Karpas-422 (cell line): ENCODE data around the gene FGF18. TPM values are rescaled to one million over a fixed set of nuclear protein-coding genes. Genes with fewer than 3 reads are reported as not detected.
"Not testable (repeated sequence)": the region's sequence is repeated elsewhere in the genome, so short reads cannot be mapped to it uniquely, and the experiment has no call there.

Experiments used
- DNase-seq: peaks from one replicate; pipeline ENCODE4 v3.0.0-alpha.2; 2015
- H2AFZ ChIP-seq: fragments of 200-600 bp; sonication (generic); 2 replicates; pipeline ENCODE4 v1.6.1; 2014; ENCODE audit warnings: antibody characterized with exemption, low read length, mixed read lengths
- H3K27ac ChIP-seq: fragments of 200-600 bp; sonication (generic); 2 replicates; pipeline ENCODE4 v1.5.1; 2014; ENCODE audit warnings: mild to moderate bottlenecking, low read length, moderate library complexity
- H3K27me3 ChIP-seq: fragments of 200-600 bp; sonication (generic); 2 replicates; pipeline ENCODE4 v1.6.1; 2014; ENCODE audit warnings: low read length, mixed read lengths
- H3K36me3 ChIP-seq: fragments of 200-600 bp; sonication (generic); 2 replicates; pipeline ENCODE4 v1.6.1; 2014; ENCODE audit warnings: low read length, mixed read lengths; ENCODE audit not compliant: insufficient read depth
- H3K4me1 ChIP-seq: fragments of 200-600 bp; sonication (generic); 2 replicates; pipeline ENCODE4 v1.6.1; 2014; ENCODE audit warnings: mild to moderate bottlenecking, low read length, mixed read lengths
- H3K4me2 ChIP-seq: fragments of 200-600 bp; sonication (generic); 2 replicates; pipeline ENCODE4 v1.6.1; 2014; ENCODE audit warnings: low read length, low read depth, mild to moderate bottlenecking; ENCODE audit not compliant: poor library complexity, severe bottlenecking
- H3K4me3 ChIP-seq: fragments of 200-600 bp; sonication (generic); 2 replicates; pipeline ENCODE4 v1.5.1; 2014; ENCODE audit warnings: mild to moderate bottlenecking, antibody characterized with exemption, low read length, mixed read lengths
- H3K79me2 ChIP-seq: fragments of 200-600 bp; sonication (generic); 2 replicates; pipeline ENCODE4 v1.6.1; 2014; ENCODE audit warnings: mild to moderate bottlenecking, low read length, mixed read lengths
- H3K9ac ChIP-seq: fragments of 200-600 bp; sonication (generic); 2 replicates; pipeline ENCODE4 v1.6.0; 2014; ENCODE audit warnings: low read length
- H3K9me2 ChIP-seq: fragments of 200-600 bp; sonication (generic), shearing (Covaris generic); replicated peaks from 2 replicates; pipeline ENCODE4 v1.6.0; 2014; ENCODE audit warnings: mild to moderate bottlenecking, low read length, moderate library complexity; ENCODE audit not compliant: insufficient read depth
- H3K9me3 ChIP-seq: fragments of 300-700, 200-600 bp; sonication (generic); 2 replicates; pipeline ENCODE4 v1.6.1; 2014; ENCODE audit warnings: low read length, mixed read lengths
- H4K20me1 ChIP-seq: fragments of 200-600 bp; sonication (generic); 2 replicates; pipeline ENCODE4 v1.6.1; 2014; ENCODE audit warnings: mild to moderate bottlenecking, antibody characterized with exemption, low read length, low read depth; ENCODE audit not compliant: insufficient read depth
- total RNA-seq: library from RNA; depleted of rRNA; stranded (reverse); fragments of >200 nt; shearing (Covaris generic); gene quantifications from 2 replicates; pipeline ENCODE4 v1.2.3, GENCODE V29; 2014; ENCODE audit warnings: low replicate concordance

The FGF18 gene
- total RNA-seq, 1 experiment from 2014 or later = not detected

DNA sequence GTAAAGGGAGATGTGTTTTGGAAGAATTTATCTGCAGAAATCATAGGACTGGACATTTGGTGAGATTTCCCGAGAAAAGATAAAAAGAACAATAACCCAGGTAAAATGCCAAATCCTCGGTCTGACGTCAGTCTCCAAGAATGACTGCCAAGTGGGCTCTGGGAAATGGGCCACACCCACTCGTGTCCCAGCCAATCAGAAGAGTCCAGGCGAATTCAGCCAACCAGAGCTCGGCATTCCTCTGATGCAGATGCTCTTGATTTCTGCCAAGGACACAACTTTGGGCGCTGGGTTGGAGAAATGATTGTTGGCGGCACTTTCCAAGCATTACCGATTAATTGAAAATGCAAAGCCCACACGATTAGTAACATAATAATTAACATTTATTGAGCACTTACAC lies 73.3 kb downstream of the FGF18 start:
- H3K4me2 ChIP-seq = no peak overlapping the region
- H3K9me2 ChIP-seq = no peaks in the 10 kb centered on the region
- H3K27me3 ChIP-seq = no peaks in the 10 kb centered on the region
- H3K79me2 ChIP-seq = no peaks in the 10 kb centered on the region
- H3K9ac ChIP-seq = no peak overlapping the region
- no peak overlapping the region for H2AFZ ChIP-seq
- H4K20me1 ChIP-seq = no peaks in the 10 kb centered on the region
- H3K4me3 ChIP-seq = no peak overlapping the region
- H3K4me1 ChIP-seq = no peaks in the 10 kb centered on the region
- no peak overlapping the region for H3K27ac ChIP-seq
- H3K9me3 ChIP-seq = no peaks in the 10 kb centered on the region
- H3K36me3 ChIP-seq = no peaks in the 10 kb centered on the region
- no peak for DNase-seq

DNA sequence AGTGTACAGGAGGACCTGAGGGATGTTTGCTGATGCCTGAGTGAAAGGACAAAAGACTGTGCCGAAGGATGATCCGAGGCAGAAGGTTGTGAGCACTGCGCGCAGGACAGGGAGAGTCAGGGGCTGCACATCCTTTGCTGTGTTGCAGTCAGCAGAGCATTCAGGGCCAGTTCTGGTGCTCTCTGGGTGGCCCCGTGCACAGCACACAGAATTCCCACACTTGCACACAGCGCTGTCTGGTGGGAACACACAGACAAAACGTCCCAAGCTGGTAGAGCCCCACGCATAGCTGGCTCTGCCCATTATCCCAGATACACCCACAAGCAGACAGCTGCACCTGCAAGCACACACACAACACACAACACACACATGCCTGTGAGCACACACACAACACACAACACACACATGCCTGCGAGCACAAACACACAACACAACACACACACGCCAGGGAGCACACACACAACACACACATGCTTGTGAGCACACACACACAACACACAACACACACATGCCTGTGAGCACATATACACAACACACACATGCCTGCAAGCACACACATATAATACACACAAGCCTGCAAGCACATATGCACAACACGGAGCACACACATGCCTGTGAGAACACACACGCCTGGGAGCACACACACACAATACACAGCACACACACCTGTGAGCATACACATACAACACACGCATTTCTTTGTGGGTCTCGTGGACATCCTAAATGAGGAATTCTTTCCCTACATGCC lies 74.4 kb downstream of the FGF18 start:
- Histone ChIP-seq H3K4me2 (no peak overlapping the region), H2AFZ (no peak overlapping the region), H3K9ac (no peak overlapping the region)

DNA sequence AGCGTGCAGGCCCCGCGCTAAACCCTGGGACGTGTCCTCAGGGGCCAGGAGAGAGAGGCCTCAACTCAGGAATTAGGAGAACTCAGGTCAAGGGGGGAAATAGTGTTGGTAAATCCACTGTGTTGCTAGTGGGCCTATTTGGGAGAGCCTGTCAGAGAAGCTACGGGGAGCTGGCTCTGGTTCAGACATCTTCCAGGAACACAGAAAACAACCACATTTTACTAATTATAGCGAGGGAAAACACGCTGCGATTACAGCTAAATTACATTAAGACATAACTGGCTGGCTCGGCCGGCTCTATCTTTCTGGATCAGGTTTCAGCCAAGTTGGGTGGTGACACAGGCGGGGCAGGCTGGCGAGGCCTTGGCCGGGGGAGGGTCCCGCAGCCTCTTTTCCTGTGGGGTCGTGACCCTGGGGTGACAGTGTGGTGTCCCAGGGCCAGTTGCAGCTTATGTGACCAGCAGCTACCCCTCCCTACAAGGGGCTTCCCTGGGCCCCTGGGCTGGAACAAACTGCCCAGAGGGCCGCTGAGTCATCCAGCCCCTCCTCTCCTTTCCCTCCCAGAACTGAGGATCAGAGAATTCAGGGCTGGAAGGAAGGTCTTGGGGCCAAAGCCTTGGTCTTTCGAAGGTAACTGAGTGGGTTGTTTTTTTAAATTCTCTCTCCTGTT lies 75.1 kb downstream of the FGF18 start:
- no peaks in the 10 kb centered on the region for H3K79me2 ChIP-seq
- no peak overlapping the region for H3K27ac ChIP-seq
- H3K36me3 ChIP-seq = no peaks in the 10 kb centered on the region
- DNase-seq = no peak
- no peak overlapping the region for H2AFZ ChIP-seq
- H3K4me2 ChIP-seq = no peak overlapping the region
- no peaks in the 10 kb centered on the region for H4K20me1 ChIP-seq
- H3K27me3 ChIP-seq = no peaks in the 10 kb centered on the region
- no peak overlapping the region for H3K9ac ChIP-seq
- no peaks in the 10 kb centered on the region for H3K9me3 ChIP-seq
- H3K4me1 ChIP-seq = no peaks in the 10 kb centered on the region
- no peaks in the 10 kb centered on the region for H3K9me2 ChIP-seq
- no peak overlapping the region for H3K4me3 ChIP-seq

More for the DNA sequence above, 74.4 kb downstream of the FGF18 start:
- H3K27me3 ChIP-seq = no peaks in the 10 kb centered on the region
- H3K9me2 ChIP-seq = no peaks in the 10 kb centered on the region
- no peaks in the 10 kb centered on the region for H3K79me2 ChIP-seq
- no peak overlapping the region for H3K4me3 ChIP-seq
- no peaks in the 10 kb centered on the region for H3K4me1 ChIP-seq
- no peaks in the 10 kb centered on the region for H3K36me3 ChIP-seq
- H3K9me3 ChIP-seq = no peaks in the 10 kb centered on the region
- H3K27ac ChIP-seq = no peak overlapping the region
- DNase-seq = no peak
- H4K20me1 ChIP-seq = no peaks in the 10 kb centered on the region

DNA sequence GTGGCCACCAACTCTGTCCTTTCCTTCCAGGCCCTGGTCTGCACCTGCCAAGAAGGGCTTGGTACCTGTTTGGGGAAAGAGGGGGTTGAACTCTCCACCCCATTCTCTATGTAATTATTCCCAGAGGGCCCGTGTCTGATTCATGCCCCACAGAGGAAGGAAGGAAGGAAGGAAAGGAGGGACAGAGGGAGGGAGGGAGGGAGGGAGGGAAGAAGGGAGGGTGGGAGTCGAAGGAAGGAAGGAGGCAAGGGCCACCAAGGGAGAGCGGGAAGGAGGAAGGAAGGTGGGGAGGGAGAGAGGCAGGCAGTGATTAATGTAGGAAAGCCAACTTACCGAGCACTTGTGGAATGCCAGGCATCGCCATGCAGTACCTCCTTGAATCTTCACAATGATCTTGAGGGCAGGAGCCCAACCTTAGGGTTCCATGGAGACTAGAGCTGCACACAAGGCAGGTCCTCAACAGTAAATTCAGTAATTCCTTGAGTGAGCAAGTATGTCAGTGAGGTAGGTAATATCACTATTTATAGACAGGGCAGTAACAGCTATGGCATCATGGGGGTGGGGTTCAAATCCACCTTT lies 75.8 kb downstream of the FGF18 start:
- Histone ChIP-seq H3K9me2 (no peaks in the 10 kb centered on the region), H3K4me3 (no peak overlapping the region)

DNA sequence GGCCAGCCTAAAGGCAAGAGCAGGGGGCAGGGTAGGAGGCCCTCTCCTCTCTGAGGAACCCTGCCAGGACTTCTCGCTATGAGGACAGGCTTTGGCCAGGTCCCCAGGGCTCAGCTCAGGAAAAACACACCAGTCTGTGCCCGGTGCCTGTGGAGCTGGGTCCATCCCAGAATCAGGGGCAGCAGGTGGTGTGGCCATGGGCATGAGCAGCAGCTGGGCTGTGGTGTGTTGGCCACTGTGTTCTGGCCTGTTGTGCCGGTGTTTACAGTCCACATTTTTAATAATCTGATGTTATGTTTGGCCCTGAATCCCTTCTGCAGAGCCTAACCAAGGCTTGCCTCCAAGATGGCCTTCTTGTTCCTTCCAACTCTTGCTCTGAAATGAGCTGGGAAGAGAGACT lies 77.0 kb downstream of the FGF18 start:
- Histone ChIP-seq H4K20me1 (no peaks in the 10 kb centered on the region), H3K9me2 (no peaks in the 10 kb centered on the region), H3K4me3 (no peak overlapping the region), H2AFZ (no peak overlapping the region), H3K4me1 (no peaks in the 10 kb centered on the region), H3K36me3 (no peaks in the 10 kb centered on the region), H3K79me2 (no peaks in the 10 kb centered on the region), H3K27ac (no peak overlapping the region), H3K9me3 (no peaks in the 10 kb centered on the region), H3K9ac (no peak overlapping the region), H3K27me3 (no peaks in the 10 kb centered on the region), H3K4me2 (no peak overlapping the region)
- no peak for DNase-seq

More for the DNA sequence above, 75.8 kb downstream of the FGF18 start:
- Histone ChIP-seq H2AFZ (no peak overlapping the region), H3K27me3 (no peaks in the 10 kb centered on the region), H3K9ac (no peak overlapping the region), H3K9me3 (no peaks in the 10 kb centered on the region), H3K4me2 (no peak overlapping the region), H4K20me1 (no peaks in the 10 kb centered on the region), H3K79me2 (no peaks in the 10 kb centered on the region), H3K36me3 (no peaks in the 10 kb centered on the region), H3K27ac (no peak overlapping the region), H3K4me1 (no peaks in the 10 kb centered on the region)
- no peak for DNase-seq

DNA sequence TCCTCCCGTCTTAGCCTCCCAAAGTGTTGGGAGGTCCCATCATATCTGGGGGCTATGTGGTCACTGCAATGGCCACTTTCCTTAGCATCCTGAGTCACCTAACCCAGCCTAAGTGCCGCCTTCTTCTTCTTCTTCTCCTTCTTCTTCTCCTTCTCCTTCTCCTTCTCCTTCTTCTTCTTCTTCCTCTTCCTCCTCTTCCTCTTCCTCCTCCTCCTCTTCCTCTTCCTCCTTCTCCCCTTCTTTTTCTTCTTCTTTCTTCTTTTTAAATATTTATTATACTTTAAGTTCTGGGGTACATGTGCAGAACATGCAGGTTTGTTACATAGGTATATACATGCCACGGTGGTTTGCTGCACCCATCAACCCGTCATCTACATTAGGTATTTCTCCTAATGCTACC lies 78.0 kb downstream of the FGF18 start:
- H3K9ac ChIP-seq, H3K27ac ChIP-seq, H3K4me1 ChIP-seq, H3K4me2 ChIP-seq, H3K27me3 ChIP-seq, H3K9me3 ChIP-seq, H3K79me2 ChIP-seq, DNase-seq, H4K20me1 ChIP-seq, H3K4me3 ChIP-seq, H2AFZ ChIP-seq, H3K36me3 ChIP-seq, H3K9me2 ChIP-seq: not testable (repeated sequence)

DNA sequence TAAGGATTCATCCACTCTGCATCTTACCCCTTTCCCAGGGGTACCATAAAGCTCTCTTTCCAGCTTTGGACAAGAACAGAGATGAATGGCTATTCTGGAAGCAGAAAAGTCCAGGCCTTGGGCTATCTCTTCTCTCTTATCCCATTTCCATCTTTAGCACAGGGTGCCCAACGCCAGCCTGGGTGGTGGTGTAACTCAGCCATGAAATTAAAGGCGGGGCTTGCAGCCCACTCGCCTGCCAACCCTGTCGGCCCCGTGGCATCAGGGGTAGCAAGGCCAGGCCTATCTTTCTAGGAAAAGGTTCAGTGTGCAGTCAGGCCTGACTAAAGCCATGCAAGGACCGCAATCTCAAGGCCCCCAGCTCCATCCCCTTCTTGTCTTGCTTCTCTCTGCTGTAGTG lies 78.7 kb downstream of the FGF18 start:
- no peaks in the 10 kb centered on the region for H3K4me1 ChIP-seq
- no peak for DNase-seq
- H3K27ac ChIP-seq = no peak overlapping the region
- H3K9ac ChIP-seq = no peak overlapping the region
- no peaks in the 10 kb centered on the region for H3K36me3 ChIP-seq
- no peaks in the 10 kb centered on the region for H4K20me1 ChIP-seq
- H3K9me3 ChIP-seq = no peaks in the 10 kb centered on the region
- H3K79me2 ChIP-seq = no peaks in the 10 kb centered on the region
- no peaks in the 10 kb centered on the region for H3K9me2 ChIP-seq
- no peak overlapping the region for H2AFZ ChIP-seq
- H3K27me3 ChIP-seq = no peaks in the 10 kb centered on the region
- no peak overlapping the region for H3K4me3 ChIP-seq
- no peak overlapping the region for H3K4me2 ChIP-seq

DNA sequence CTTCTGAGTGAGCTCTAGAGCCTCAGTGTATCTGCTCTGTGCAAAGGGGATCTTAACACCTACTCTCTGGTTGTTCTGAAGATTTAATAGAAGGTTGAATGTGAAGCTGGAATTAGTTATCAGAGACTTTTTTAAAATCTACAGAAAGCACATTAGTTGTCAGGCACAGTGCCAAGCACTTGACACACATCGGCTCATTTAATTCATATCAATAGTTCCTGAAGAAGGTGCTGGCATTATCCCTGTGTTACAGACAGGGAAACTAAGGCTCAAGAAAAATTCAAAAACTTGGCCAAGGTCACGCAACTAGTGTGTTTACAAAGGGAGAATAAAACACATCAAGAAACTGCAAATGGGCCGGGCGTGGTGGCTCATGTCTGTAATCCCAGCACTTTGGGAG lies 80.2 kb downstream of the FGF18 start:
- no peaks in the 10 kb centered on the region for H3K9me2 ChIP-seq
- no peak overlapping the region for H3K9ac ChIP-seq
- DNase-seq = no peak
- H3K27ac ChIP-seq = no peak overlapping the region
- no peaks in the 10 kb centered on the region for H3K27me3 ChIP-seq
- H2AFZ ChIP-seq = no peak overlapping the region
- H3K9me3 ChIP-seq = no peaks in the 10 kb centered on the region
- H3K4me1 ChIP-seq = no peaks in the 10 kb centered on the region
- no peak overlapping the region for H3K4me3 ChIP-seq
- no peaks in the 10 kb centered on the region for H3K79me2 ChIP-seq
- no peak overlapping the region for H3K4me2 ChIP-seq
- H4K20me1 ChIP-seq = no peaks in the 10 kb centered on the region
- H3K36me3 ChIP-seq = no peaks in the 10 kb centered on the region
